Measurements from ENCODE around the gene OPCML.

Gene OPCML

DNA sequence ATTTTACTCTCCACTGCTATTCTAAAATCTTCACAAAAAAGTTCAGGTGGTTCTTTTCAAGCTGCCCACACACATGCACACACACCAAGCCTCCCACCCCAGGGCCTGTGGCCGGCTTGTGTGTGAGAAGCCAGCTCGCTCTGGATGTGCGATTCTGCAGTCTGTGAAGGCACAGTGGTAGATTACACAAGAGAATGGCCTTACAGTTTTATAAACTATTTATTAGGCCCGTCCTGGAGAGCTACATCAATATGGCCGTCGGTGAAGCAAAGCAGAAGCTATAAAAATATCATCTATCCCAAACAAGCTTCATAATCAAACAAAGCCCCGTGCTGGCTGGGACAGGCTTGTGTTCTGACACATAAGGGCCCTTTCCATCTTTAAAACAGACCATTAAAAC, 240.5 kb downstream of the OPCML start:
- TF ChIP-seq CTCF (IDR thresholded peaks at IDR 0.05; ENCODE audit: borderline replicate concordance, control extremely low read depth, extremely low read depth, insufficient read depth, missing control alignments): no peak
- no peak for DNase-seq (ENCODE audit: low spot score)
- in situ Hi-C loops (cut with MboI; ENCODE audit: low sequenced_read_pairs, unreplicated experiment): no loop called here

- in situ Hi-C loops (cut with MboI; ENCODE audit: low sequenced_read_pairs, unreplicated experiment): no loop called here
These were observed 246.9 kb downstream of the OPCML start for GRCh38 chr11:133285359-133285758.

DNA sequence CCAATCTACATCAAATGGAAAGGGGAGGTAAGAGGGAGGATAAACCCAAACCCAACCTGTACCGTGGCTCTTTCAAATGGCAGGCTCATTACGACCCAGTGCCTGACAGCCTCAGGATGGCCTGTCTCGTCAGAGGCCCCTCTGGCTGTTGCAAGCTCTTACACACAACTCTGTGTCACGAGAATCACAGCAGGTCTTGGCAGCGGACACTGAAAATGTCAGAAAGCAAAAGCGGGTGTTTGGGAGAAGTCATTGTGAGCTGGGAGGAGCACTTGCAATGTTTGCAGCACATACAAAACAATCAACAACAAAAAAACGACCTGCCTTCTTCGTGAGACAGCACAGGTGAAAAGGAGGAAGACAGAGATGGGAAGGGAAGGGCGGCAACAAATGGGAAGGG, 248.1 kb downstream of the OPCML start:
- no peak for DNase-seq (ENCODE audit: low spot score)
- no peak for TF ChIP-seq CTCF (IDR thresholded peaks at IDR 0.05; ENCODE audit: borderline replicate concordance, control extremely low read depth, extremely low read depth, insufficient read depth, missing control alignments)
- in situ Hi-C loops (cut with MboI; ENCODE audit: low sequenced_read_pairs, unreplicated experiment): no loop called here

More at GRCh38 chr11:133285359-133285758, 246.9 kb downstream of the OPCML start:
- no peak for TF ChIP-seq CTCF (IDR thresholded peaks at IDR 0.05; ENCODE audit: borderline replicate concordance, control extremely low read depth, extremely low read depth, insufficient read depth, missing control alignments)
- no peak for DNase-seq (ENCODE audit: low spot score)

- in situ Hi-C loops (cut with MboI; ENCODE audit: low sequenced_read_pairs, unreplicated experiment): no loop called here
- no peak for TF ChIP-seq CTCF (IDR thresholded peaks at IDR 0.05; ENCODE audit: borderline replicate concordance, control extremely low read depth, extremely low read depth, insufficient read depth, missing control alignments)
- DNase-seq (ENCODE audit: low spot score): no peak
These were observed 254.4 kb downstream of the OPCML start for GRCh38 chr11:133277886-133278285.

GRCh38 chr11:133271871-133272776, 260.2 kb downstream of the OPCML start:
- no peak for TF ChIP-seq CTCF (IDR thresholded peaks at IDR 0.05; ENCODE audit: borderline replicate concordance, control extremely low read depth, extremely low read depth, insufficient read depth, missing control alignments)
- in situ Hi-C loops (cut with MboI; ENCODE audit: low sequenced_read_pairs, unreplicated experiment): no loop called here
- DNase-seq (ENCODE audit: low spot score): no peak

DNA sequence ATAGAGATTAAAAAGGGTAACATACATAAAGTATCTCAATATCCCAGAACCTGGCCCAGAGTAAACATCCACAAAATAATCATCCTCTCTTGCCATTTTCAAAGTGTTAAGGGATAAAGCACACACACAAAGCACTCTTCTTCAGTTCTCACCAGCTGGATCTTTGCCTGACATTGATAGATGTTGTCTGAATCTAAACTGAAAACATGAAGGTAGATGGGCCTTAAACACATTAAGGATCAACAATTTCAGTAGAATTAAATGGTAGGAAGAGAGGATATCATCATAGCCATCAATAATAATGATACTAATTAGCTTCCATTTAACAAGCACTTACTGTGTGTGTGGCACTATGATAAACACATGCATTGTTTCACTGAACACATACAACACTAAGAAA, 261.1 kb downstream of the OPCML start:
- no peak for DNase-seq (ENCODE audit: low spot score)
- no peak for TF ChIP-seq CTCF (IDR thresholded peaks at IDR 0.05; ENCODE audit: borderline replicate concordance, control extremely low read depth, extremely low read depth, insufficient read depth, missing control alignments)
- in situ Hi-C loops (cut with MboI; ENCODE audit: low sequenced_read_pairs, unreplicated experiment): no loop called here
